ENCODE measurements around the gene CSRP1.

Gene CSRP1

DNA sequence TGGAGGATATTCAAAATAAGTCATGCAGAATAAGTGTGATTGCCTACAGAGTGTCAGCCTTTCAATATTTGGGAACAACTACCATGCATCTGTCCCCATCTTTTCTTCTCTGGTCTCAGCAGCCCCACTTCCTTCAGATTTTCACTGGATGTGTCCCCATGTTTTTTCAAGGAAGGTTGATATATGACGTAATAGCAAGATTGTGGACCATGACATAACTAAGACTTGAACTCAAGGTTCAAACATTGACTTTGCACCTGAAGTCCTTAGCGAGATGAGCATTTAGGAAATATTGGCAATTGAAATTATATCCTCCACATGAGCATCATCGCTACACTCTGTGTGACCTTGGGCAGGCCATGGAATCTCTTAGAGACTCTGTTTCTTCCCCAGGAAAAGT, 37.8 kb upstream of the CSRP1 start:
- TF ChIP-seq, protein P1, sequence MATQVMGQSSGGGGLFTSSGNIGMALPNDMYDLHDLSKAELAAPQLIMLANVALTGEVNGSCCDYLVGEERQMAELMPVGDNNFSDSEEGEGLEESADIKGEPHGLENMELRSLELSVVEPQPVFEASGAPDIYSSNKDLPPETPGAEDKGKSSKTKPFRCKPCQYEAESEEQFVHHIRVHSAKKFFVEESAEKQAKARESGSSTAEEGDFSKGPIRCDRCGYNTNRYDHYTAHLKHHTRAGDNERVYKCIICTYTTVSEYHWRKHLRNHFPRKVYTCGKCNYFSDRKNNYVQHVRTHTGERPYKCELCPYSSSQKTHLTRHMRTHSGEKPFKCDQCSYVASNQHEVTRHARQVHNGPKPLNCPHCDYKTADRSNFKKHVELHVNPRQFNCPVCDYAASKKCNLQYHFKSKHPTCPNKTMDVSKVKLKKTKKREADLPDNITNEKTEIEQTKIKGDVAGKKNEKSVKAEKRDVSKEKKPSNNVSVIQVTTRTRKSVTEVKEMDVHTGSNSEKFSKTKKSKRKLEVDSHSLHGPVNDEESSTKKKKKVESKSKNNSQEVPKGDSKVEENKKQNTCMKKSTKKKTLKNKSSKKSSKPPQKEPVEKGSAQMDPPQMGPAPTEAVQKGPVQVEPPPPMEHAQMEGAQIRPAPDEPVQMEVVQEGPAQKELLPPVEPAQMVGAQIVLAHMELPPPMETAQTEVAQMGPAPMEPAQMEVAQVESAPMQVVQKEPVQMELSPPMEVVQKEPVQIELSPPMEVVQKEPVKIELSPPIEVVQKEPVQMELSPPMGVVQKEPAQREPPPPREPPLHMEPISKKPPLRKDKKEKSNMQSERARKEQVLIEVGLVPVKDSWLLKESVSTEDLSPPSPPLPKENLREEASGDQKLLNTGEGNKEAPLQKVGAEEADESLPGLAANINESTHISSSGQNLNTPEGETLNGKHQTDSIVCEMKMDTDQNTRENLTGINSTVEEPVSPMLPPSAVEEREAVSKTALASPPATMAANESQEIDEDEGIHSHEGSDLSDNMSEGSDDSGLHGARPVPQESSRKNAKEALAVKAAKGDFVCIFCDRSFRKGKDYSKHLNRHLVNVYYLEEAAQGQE (IDR thresholded peaks at IDR 0.05; ENCODE audit: insufficient replicate concordance, low read depth), result no peak
- TF ChIP-seq GABPA (IDR thresholded peaks at IDR 0.05; ENCODE audit: low read depth) (no peak), SPI1 (IDR thresholded peaks at IDR 0.05; ENCODE audit: borderline replicate concordance, low read depth) (no peak), POLR2AphosphoS5 (IDR thresholded peaks at IDR 0.05; ENCODE audit: low read depth) (no peak)
- TF ChIP-seq, protein P2, sequence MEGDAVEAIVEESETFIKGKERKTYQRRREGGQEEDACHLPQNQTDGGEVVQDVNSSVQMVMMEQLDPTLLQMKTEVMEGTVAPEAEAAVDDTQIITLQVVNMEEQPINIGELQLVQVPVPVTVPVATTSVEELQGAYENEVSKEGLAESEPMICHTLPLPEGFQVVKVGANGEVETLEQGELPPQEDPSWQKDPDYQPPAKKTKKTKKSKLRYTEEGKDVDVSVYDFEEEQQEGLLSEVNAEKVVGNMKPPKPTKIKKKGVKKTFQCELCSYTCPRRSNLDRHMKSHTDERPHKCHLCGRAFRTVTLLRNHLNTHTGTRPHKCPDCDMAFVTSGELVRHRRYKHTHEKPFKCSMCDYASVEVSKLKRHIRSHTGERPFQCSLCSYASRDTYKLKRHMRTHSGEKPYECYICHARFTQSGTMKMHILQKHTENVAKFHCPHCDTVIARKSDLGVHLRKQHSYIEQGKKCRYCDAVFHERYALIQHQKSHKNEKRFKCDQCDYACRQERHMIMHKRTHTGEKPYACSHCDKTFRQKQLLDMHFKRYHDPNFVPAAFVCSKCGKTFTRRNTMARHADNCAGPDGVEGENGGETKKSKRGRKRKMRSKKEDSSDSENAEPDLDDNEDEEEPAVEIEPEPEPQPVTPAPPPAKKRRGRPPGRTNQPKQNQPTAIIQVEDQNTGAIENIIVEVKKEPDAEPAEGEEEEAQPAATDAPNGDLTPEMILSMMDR (IDR thresholded peaks at IDR 0.05; ENCODE audit: insufficient read depth, low read length), result no peak
- DNase-seq (ENCODE audit: low read depth in 1 of 2, low spot score in 1 of 2), result no peak
- H3K4me3 ChIP-seq (replicated peaks; ENCODE audit: insufficient read depth, low read length), result no peak overlapping the region
- H3K27ac ChIP-seq (replicated peaks), result no peak overlapping the region
- peaks cover 24% of the 10 kb centered on the region for H3K27me3 ChIP-seq (ENCODE audit: insufficient read depth, poor library complexity, severe bottlenecking)

DNA sequence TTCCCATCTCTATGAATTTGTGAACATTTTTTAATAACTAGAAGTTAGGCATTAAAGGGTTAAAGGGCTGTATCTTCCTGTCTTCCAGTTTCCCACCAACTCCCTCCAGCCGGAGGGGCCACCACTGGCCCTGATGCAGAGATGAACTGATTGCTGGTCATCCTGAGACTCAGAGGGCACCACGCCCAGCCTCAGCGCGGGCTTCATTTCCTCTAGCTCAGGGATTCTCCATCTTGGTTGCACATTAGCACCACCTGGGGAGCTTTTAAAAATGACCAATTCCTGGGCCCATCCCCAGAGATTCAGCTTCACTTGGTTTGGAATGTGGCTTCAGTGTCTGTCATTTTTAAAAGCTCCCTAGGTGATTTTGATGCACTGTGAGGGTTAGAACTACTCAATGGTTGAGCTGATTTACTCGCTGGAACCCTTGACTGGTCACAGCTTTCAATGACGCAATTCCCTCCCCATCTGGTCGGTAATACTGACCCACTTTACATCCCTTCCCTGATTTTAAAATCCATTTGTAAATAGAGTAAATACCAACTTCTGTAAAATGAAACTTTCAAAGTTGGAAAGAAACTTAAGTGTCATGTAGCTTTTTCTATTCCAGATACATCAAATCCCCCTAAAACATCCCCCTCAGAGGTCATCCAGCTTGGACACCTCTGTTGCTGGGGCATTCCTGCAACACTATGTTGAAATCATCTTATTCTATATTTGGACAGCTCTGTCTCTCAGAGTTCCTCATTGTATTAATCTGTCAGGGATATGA, 37.1 kb upstream of the CSRP1 start:
- H3K4me3 ChIP-seq (replicated peaks; ENCODE audit: insufficient read depth, low read length), result no peak overlapping the region
- H3K27me3 ChIP-seq (ENCODE audit: insufficient read depth, poor library complexity, severe bottlenecking), result peaks cover 29% of the 10 kb centered on the region
- DNase-seq (ENCODE audit: low read depth in 1 of 2, low spot score in 1 of 2), result no peak
- TF ChIP-seq, protein P1 (IDR thresholded peaks at IDR 0.05; ENCODE audit: insufficient replicate concordance, low read depth), result no peak
- TF ChIP-seq POLR2AphosphoS5 (IDR thresholded peaks at IDR 0.05; ENCODE audit: low read depth) (no peak), SPI1 (IDR thresholded peaks at IDR 0.05; ENCODE audit: borderline replicate concordance, low read depth) (no peak), GABPA (IDR thresholded peaks at IDR 0.05; ENCODE audit: low read depth) (no peak)
- TF ChIP-seq, protein P2 (IDR thresholded peaks at IDR 0.05; ENCODE audit: insufficient read depth, low read length), result no peak
- H3K27ac ChIP-seq (replicated peaks), result no peak overlapping the region

DNA sequence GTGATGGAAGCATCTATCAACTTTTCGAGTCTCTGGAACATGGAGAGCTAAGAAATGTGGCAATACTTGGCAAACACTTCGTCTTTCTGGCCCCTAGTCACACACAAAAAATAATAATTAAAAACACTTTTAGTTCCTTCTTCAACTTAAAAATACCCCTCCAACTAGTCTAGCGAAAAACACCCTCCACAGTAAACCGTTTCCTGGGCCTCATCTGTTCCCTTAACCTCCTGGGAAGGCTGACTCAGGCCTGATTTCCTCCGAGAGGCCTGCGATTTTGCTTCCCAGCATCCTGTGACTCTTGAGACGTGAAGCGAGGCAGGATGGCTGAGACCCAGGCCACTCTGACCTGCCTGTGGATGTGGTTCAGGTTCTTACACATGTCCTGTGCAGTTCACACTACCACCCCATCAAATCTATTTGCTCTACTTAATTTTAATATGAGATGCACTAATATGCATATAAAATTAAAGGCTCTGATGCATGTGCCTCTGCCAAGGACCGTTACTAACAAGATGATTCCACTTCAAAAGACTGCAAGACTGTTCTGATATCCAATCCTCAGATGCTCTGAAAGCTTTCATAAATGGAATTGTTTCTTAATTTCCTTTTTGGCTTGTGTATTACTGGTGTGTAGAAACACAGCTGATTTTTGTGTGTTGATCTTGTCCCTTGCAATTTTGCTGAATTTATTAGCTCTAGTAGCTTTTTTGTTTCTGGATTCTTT, 35.5 kb upstream of the CSRP1 start:
- DNase-seq (ENCODE audit: low read depth in 1 of 2, low spot score in 1 of 2), result no peak
- TF ChIP-seq GABPA (IDR thresholded peaks at IDR 0.05; ENCODE audit: low read depth) (no peak), SPI1 (IDR thresholded peaks at IDR 0.05; ENCODE audit: borderline replicate concordance, low read depth) (no peak), POLR2AphosphoS5 (IDR thresholded peaks at IDR 0.05; ENCODE audit: low read depth) (no peak)
- TF ChIP-seq, protein P1 (IDR thresholded peaks at IDR 0.05; ENCODE audit: insufficient replicate concordance, low read depth), result no peak
- TF ChIP-seq, protein P2 (IDR thresholded peaks at IDR 0.05; ENCODE audit: insufficient read depth, low read length), result no peak
- Histone ChIP-seq H3K27me3 (ENCODE audit: insufficient read depth, poor library complexity, severe bottlenecking) (peaks cover 44% of the 10 kb centered on the region), H3K4me3 (replicated peaks; ENCODE audit: insufficient read depth, low read length) (no peak overlapping the region), H3K27ac (replicated peaks) (no peak overlapping the region)

Measured in HL-60 (cell line).